ENCODE data around the gene GNAQ. TPM values are rescaled to one million over a fixed set of nuclear protein-coding genes. Genes with fewer than 3 reads are reported as not detected.

Gene GNAQ
- total and polyA plus RNA-seq, 2 of the 13 experiments (the other 11 are each of a cell fraction or from before 2014, with no cell fraction given) = 16.5 to 17.7 TPM

DNA sequence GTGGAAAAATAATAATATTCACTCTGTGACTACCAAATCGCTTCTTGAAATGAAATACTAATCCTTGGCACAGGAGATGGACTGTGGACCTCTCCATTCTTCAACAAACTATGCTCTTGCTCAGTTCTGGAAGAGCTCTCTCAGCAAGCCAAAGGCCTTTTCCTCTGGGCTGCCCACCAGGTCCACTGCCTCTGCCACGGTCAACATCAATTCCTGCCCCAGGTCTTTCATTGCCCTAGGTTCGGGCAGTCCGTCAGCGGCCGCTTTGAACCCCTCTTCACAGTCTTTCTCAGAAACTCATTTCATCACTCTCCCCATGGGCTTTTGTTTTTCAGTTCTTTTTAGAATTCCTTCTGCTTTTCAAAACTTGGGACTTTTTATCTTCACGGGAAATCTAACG, 64.9 kb downstream of the GNAQ start:
- FAIRE-seq = no peak

More for the DNA sequence above, 64.9 kb downstream of the GNAQ start:
- no peak overlapping the region for H3K9ac ChIP-seq (ENCODE audit: insufficient read depth, low read depth, low read length)
- H3K27me3 ChIP-seq (ENCODE audit: control insufficient read depth in 1 of 2, insufficient read depth in 2 of 2, low read length in 2 of 2) = no peaks in the 10 kb centered on the region
- no peaks in the 10 kb centered on the region for H4K20me1 ChIP-seq (ENCODE audit: insufficient read depth, low read length)
- no peak overlapping the region for H3K4me2 ChIP-seq (ENCODE audit: low read depth, low read length)
- no peak for DNase-seq (ENCODE audit: low spot score)
- ATAC-seq = no peak
- TF ChIP-seq TSC22D2 (CRISPR knock-in tag; IDR thresholded peaks at IDR 0.05; ENCODE audit: borderline replicate concordance) (no peak), ZNF33A (CRISPR knock-in tag; IDR thresholded peaks at IDR 0.05; ENCODE audit: borderline replicate concordance) (no peak), ZNF382 (CRISPR knock-in tag; IDR thresholded peaks at IDR 0.05; ENCODE audit: borderline replicate concordance) (no peak), PPARG (CRISPR knock-in tag; conservative IDR thresholded peaks at IDR 0.05) (no peak), ZNF660 (CRISPR knock-in tag; IDR thresholded peaks at IDR 0.05; ENCODE audit: borderline replicate concordance, low read depth) (no peak), ZNF263 (CRISPR knock-in tag; IDR thresholded peaks at IDR 0.05) (no peak), CSRNP1 (CRISPR knock-in tag; IDR thresholded peaks at IDR 0.05) (no peak), FOXO1 (CRISPR knock-in tag; IDR thresholded peaks at IDR 0.05) (no peak), ONECUT2 (CRISPR knock-in tag; IDR thresholded peaks at IDR 0.05) (no peak), ZNF788 (CRISPR knock-in tag; IDR thresholded peaks at IDR 0.05; ENCODE audit: borderline replicate concordance) (no peak), AGO2 (optimal IDR thresholded peaks at IDR 0.05; ENCODE audit: low read depth, low read length) (no peak)
- TF ChIP-seq, protein P1, sequence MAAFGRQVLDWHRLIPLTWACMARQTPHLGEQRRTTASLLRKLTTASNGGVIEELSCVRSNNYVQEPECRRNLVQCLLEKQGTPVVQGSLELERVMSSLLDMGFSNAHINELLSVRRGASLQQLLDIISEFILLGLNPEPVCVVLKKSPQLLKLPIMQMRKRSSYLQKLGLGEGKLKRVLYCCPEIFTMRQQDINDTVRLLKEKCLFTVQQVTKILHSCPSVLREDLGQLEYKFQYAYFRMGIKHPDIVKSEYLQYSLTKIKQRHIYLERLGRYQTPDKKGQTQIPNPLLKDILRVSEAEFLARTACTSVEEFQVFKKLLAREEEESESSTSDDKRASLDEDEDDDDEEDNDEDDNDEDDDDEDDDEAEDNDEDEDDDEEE (CRISPR knock-in tag; IDR thresholded peaks at IDR 0.05) = no peak
- TF ChIP-seq, protein P2, sequence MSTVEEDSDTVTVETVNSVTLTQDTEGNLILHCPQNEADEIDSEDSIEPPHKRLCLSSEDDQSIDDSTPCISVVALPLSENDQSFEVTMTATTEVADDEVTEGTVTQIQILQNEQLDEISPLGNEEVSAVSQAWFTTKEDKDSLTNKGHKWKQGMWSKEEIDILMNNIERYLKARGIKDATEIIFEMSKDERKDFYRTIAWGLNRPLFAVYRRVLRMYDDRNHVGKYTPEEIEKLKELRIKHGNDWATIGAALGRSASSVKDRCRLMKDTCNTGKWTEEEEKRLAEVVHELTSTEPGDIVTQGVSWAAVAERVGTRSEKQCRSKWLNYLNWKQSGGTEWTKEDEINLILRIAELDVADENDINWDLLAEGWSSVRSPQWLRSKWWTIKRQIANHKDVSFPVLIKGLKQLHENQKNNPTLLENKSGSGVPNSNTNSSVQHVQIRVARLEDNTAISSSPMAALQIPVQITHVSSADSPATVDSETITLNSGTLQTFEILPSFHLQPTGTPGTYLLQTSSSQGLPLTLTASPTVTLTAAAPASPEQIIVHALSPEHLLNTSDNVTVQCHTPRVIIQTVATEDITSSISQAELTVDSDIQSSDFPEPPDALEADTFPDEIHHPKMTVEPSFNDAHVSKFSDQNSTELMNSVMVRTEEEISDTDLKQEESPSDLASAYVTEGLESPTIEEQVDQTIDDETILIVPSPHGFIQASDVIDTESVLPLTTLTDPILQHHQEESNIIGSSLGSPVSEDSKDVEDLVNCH (CRISPR knock-in tag; IDR thresholded peaks at IDR 0.05) = no peak
- TF ChIP-seq, protein P3, sequence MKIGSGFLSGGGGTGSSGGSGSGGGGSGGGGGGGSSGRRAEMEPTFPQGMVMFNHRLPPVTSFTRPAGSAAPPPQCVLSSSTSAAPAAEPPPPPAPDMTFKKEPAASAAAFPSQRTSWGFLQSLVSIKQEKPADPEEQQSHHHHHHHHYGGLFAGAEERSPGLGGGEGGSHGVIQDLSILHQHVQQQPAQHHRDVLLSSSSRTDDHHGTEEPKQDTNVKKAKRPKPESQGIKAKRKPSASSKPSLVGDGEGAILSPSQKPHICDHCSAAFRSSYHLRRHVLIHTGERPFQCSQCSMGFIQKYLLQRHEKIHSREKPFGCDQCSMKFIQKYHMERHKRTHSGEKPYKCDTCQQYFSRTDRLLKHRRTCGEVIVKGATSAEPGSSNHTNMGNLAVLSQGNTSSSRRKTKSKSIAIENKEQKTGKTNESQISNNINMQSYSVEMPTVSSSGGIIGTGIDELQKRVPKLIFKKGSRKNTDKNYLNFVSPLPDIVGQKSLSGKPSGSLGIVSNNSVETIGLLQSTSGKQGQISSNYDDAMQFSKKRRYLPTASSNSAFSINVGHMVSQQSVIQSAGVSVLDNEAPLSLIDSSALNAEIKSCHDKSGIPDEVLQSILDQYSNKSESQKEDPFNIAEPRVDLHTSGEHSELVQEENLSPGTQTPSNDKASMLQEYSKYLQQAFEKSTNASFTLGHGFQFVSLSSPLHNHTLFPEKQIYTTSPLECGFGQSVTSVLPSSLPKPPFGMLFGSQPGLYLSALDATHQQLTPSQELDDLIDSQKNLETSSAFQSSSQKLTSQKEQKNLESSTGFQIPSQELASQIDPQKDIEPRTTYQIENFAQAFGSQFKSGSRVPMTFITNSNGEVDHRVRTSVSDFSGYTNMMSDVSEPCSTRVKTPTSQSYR (CRISPR knock-in tag; IDR thresholded peaks at IDR 0.05; ENCODE audit: borderline replicate concordance) = no peak
- H3K9me3 ChIP-seq (ENCODE audit: low read length) = no peaks in the 10 kb centered on the region
- no peak overlapping the region for H3K27ac ChIP-seq (ENCODE audit: extremely low read length, insufficient read depth, low read length)
- ChIA-PET POLR2A (no interaction called here), CTCF (ENCODE audit: low intra/inter-chr PET ratio, low total read pairs) (no interaction called here)
- H3K36me3 ChIP-seq (replicated peaks in 1 of 2; ENCODE audit: control insufficient read depth in 1 of 2, insufficient read depth in 2 of 2, low read length in 2 of 2) = no peaks in the 10 kb centered on the region
- no peak overlapping the region for H3K4me3 ChIP-seq (replicated peaks in 1 of 3; ENCODE audit: insufficient read depth in 1 of 3, low read depth in 2 of 3, low read length in 3 of 3)
- in situ Hi-C loops (cut with HindIII; ENCODE audit: extremely low pct_ligation_motif_present, low pct_unique_long_range_greater_than_20kb) (no loop called here), intact Hi-C loops (cut with micrococcal nuclease; ENCODE audit: unreplicated experiment) (no loop called here)
- no peak overlapping the region for H2AFZ ChIP-seq (ENCODE audit: low read length)
- H3K4me1 ChIP-seq (ENCODE audit: insufficient read depth, low read length) = peaks cover 19% of the 10 kb centered on the region
- BruUV-seq (replicated peaks) = no TSS peak
- 89% methylated on average over 8 of the region's 8 CpGs for WGBS (ENCODE audit: low lambda C conversion rate)
- H3K79me2 ChIP-seq (ENCODE audit: insufficient read depth, low read length) = peaks cover 21% of the 10 kb centered on the region

Data from HepG2 (cell line).